HG02973 (cell line): ENCODE data around the gene ARHGAP15.

ENCODE experiments used
- ATAC-seq: cut with Tn5 transposase; IDR thresholded peaks from one replicate; pipeline ENCODE4 v1.9.1; 2021; ENCODE audit warnings: moderate library complexity; ENCODE audit not compliant: unreplicated experiment

Gene ARHGAP15

GRCh38 chr2:143475041-143475776 is 346.0 kb downstream of the ARHGAP15 start:
- ATAC-seq: no peak

GRCh38 chr2:143476336-143477087 is 347.3 kb downstream of the ARHGAP15 start:
- ATAC-seq: no peak

- no peak for ATAC-seq
Observed at GRCh38 chr2:143477714-143478443, 348.7 kb downstream of the ARHGAP15 start.

- ATAC-seq: no peak
Observed at GRCh38 chr2:143480086-143480485, 350.9 kb downstream of the ARHGAP15 start.

- ATAC-seq: no peak
Observed at GRCh38 chr2:143480601-143481236, 351.5 kb downstream of the ARHGAP15 start.

GRCh38 chr2:143481237-143481623 is 352.0 kb downstream of the ARHGAP15 start:
- ATAC-seq: no peak

- no peak for ATAC-seq
Observed at GRCh38 chr2:143481733-143482132, 352.5 kb downstream of the ARHGAP15 start.

- ATAC-seq: no peak
Observed at GRCh38 chr2:143482316-143482715, 353.1 kb downstream of the ARHGAP15 start.

GRCh38 chr2:143482771-143483170 is 353.6 kb downstream of the ARHGAP15 start:
- ATAC-seq: no peak

- ATAC-seq: no peak
Observed at GRCh38 chr2:143486976-143487375, 357.8 kb downstream of the ARHGAP15 start.

- ATAC-seq: no peak
Observed at GRCh38 chr2:143489145-143489544, 359.9 kb downstream of the ARHGAP15 start.

GRCh38 chr2:143491131-143491530 is 361.9 kb downstream of the ARHGAP15 start:
- ATAC-seq: no peak

- no peak for ATAC-seq
Observed at GRCh38 chr2:143493339-143493738, 364.1 kb downstream of the ARHGAP15 start.

GRCh38 chr2:143497726-143498125 is 368.5 kb downstream of the ARHGAP15 start:
- no peak for ATAC-seq

- ATAC-seq: no peak
Observed at GRCh38 chr2:143498496-143498895, 369.3 kb downstream of the ARHGAP15 start.

GRCh38 chr2:143499061-143499460 is 369.8 kb downstream of the ARHGAP15 start:
- no peak for ATAC-seq

GRCh38 chr2:143501106-143501676 is 372.0 kb downstream of the ARHGAP15 start:
- ATAC-seq: no peak

GRCh38 chr2:143503280-143503679 is 374.1 kb downstream of the ARHGAP15 start:
- ATAC-seq: no peak

- no peak for ATAC-seq
Observed at GRCh38 chr2:143504397-143504796, 375.2 kb downstream of the ARHGAP15 start.

- ATAC-seq: no peak
Observed at GRCh38 chr2:143505542-143505941, 376.3 kb downstream of the ARHGAP15 start.

GRCh38 chr2:143513081-143513480 is 383.9 kb downstream of the ARHGAP15 start:
- peak; percentile 90 for ATAC-seq
